PFSK-1 (cell line): ENCODE results near the gene ERBB2.

Experiments
- FOXP2 ChIP-seq: optimal IDR thresholded peaks from 2 replicates; pipeline ENCODE3; 2011; ENCODE audit warnings: borderline replicate concordance, control low read depth, inconsistent platforms; ENCODE audit not compliant: insufficient read depth; ENCODE audit errors: extremely low read length, extremely low read depth
- POLR2AphosphoS5 ChIP-seq: IDR thresholded peaks from 2 replicates; pipeline ENCODE4 v1.6.1; 2012; ENCODE audit warnings: low read depth, mild to moderate bottlenecking, control low read depth, low read length, moderate library complexity
- TF ChIP-seq, protein P1 (sequence below), 2 experiments: IDR thresholded peaks; 2 replicates each; pipeline versions ENCODE4 v1.6.1 to v1.8.0; 2011 to 2012; ENCODE audit warnings: low read depth in 2 of 2, low read length in 2 of 2, control low read depth in 1 of 2, inconsistent platforms in 1 of 2, mild to moderate bottlenecking in 1 of 2, moderate library complexity in 1 of 2; ENCODE audit not compliant: insufficient read depth in 1 of 2

DNA sequence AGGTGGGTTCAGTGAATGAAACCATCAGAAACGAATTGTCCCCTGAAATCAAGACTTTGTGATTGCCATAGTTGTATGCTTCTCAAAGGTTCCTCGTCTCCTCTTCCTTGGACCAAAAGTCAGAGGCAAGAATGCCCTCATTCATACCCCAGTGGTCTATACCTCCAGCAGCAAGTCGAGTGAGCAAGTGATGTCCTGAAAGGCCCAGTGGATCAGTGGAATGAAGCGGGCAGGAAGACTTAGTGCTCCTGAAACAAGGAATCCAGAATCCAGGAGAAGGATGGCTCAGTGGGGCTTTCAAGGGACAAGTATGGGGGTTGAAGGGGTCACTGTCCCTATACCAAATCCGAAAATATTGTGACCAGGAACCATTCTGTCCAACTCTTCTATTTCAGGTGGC, 5.3 kb upstream of the ERBB2 start:
- TF ChIP-seq, protein P1, sequence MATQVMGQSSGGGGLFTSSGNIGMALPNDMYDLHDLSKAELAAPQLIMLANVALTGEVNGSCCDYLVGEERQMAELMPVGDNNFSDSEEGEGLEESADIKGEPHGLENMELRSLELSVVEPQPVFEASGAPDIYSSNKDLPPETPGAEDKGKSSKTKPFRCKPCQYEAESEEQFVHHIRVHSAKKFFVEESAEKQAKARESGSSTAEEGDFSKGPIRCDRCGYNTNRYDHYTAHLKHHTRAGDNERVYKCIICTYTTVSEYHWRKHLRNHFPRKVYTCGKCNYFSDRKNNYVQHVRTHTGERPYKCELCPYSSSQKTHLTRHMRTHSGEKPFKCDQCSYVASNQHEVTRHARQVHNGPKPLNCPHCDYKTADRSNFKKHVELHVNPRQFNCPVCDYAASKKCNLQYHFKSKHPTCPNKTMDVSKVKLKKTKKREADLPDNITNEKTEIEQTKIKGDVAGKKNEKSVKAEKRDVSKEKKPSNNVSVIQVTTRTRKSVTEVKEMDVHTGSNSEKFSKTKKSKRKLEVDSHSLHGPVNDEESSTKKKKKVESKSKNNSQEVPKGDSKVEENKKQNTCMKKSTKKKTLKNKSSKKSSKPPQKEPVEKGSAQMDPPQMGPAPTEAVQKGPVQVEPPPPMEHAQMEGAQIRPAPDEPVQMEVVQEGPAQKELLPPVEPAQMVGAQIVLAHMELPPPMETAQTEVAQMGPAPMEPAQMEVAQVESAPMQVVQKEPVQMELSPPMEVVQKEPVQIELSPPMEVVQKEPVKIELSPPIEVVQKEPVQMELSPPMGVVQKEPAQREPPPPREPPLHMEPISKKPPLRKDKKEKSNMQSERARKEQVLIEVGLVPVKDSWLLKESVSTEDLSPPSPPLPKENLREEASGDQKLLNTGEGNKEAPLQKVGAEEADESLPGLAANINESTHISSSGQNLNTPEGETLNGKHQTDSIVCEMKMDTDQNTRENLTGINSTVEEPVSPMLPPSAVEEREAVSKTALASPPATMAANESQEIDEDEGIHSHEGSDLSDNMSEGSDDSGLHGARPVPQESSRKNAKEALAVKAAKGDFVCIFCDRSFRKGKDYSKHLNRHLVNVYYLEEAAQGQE (IDR thresholded peaks at IDR 0.05; ENCODE audit: insufficient read depth in 1 of 2, low read depth in 2 of 2, low read length in 2 of 2) = no peak
- TF ChIP-seq FOXP2 = no peak
- no peak for TF ChIP-seq POLR2AphosphoS5
